ENCODE measurements around the gene TMEM238.

Gene TMEM238

DNA sequence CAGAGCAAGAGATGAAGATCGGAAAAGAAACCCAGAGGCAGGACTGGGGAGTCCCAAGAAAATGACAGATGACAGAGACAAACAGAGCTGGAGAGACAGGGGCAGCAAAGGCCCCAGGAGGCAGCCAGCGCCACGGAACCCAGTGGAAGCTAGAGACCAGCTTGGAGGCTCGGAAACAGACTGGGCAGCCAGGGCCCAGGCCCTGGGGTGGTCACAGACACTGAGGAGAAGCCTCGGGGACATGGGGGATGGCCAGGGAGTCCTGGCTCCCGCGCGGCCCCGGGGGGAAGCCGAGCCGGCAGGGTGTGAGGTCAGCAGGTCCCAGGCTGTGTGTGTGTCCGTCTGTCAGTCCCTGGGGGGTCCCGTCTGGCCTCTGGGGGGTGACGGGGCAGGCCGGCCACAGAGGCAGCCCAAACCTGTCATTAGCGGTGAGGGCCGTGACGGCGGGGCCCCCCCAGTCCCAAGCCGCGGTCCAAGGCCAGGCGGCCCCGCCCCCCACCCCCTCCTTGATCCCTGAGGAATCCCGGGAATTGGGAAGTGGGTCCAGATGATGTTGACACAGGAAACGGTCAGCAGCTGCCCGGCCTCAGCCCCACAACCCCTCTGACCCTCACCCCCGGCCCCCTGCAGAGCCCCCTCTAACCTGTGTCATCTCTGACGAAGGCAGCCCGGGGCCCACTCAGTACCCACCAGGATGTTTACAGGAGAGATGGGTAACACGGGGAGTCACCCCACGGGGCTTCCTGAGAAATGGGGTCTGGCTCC is 9.9 kb downstream of the TMEM238 start:
- Histone ChIP-seq H3K27ac (ENCODE audit: low read depth, low read length) (no peak overlapping the region; the same call in 1 of the 2 replicates), H3K4me1 (ENCODE audit: control insufficient read depth, insufficient read depth, low read length) (peaks cover 52% of the 10 kb centered on the region), H3K9me3 (ENCODE audit: control insufficient read depth, insufficient read depth, low read depth, low read length) (no peaks in the 10 kb centered on the region), H3K27me3 (ENCODE audit: control insufficient read depth, insufficient read depth, low read length) (peaks cover 49% of the 10 kb centered on the region), H3K4me3 (ENCODE audit: low read depth, low read length) (peak overlapping the region; percentile 42), H3K36me3 (ENCODE audit: control insufficient read depth, insufficient read depth, low read length) (no peaks in the 10 kb centered on the region), H3K9ac (ENCODE audit: low read length) (peak overlapping the region; percentile 47)

DNA sequence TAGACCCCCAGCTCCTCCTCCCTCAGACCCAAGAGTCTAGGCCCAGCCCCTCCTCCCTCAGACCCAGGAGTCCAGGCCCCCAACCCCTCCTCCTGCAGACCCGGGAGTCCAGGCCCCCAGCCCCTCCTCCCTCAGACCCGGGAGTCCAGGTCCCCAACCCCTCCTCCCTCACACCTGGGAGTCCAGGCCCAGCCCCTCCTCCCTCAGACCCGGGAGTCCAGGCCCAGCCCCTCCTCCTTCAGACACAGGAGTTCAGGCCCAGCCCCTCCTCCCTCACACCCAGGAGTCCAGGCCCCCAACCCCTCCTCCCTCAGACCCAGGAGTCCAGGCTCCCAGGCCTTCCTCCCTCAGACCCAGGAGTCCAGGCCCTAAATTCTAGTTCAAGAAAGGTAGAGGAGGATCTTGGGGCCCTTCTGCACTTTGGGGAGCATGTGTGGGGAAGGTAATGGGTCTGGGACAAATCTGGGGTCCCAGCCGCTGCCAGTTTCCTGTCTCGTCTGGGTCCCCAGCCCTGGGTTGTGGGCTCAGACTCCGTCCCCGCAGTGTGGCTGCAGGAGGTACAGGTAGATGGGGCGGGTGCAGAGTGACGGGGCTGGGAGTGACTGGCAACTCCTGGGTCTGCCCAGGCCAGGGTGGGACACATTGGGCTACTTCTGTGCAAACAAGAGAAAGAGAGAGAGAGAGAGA is 10.6 kb downstream of the TMEM238 start:
- Histone ChIP-seq H3K36me3 (ENCODE audit: control insufficient read depth, insufficient read depth, low read length) (no peaks in the 10 kb centered on the region), H3K4me3 (ENCODE audit: low read depth, low read length) (no peak overlapping the region), H3K27ac (ENCODE audit: low read depth, low read length) (no peak overlapping the region), H3K9ac (ENCODE audit: low read length) (peak overlapping the region; percentile 47), H3K9me3 (ENCODE audit: control insufficient read depth, insufficient read depth, low read depth, low read length) (no peaks in the 10 kb centered on the region), H3K4me1 (ENCODE audit: control insufficient read depth, insufficient read depth, low read length) (peaks cover 58% of the 10 kb centered on the region), H3K27me3 (ENCODE audit: control insufficient read depth, insufficient read depth, low read length) (peaks cover 48% of the 10 kb centered on the region)

DNA sequence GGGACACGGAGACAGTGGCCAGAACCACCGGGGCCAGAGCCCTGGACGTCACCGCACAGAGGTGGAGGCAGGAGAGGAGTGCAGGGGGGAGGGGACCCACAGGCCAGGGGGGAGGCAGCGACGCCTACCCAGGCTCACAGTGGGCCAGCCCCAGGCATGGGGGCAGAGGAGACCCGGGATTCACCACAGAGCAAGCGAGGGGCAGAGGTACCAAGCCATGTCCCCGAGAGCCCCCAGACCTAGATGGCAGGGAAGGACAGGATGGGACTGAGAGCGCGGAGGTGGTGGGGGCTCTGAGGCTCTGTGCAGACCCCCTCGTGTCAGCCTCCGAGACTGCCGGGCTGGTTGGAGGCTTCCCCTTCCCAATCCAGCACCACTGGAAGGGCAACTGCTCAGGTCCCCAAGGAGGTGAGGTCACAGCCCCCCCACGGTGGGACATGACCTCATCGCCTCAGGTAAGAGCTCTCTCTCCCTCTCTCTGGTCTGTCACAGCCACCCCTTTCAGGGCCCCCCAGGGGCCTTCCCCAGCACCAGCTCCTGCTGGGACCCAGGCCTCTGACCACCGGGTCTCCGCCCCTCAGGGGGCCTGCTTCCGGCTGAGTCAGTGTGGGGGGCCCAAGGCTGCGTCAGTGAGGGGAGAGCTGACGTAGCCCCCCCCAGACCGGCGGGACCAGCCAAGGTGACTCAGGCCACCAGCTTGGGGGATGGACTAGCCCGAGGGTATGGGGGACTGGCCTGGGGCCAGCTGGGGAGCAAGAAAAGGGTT is 11.6 kb downstream of the TMEM238 start:
- Histone ChIP-seq H3K4me3 (ENCODE audit: low read depth, low read length) (no peak overlapping the region; the same call in 1 of the 2 replicates), H3K36me3 (ENCODE audit: control insufficient read depth, insufficient read depth, low read length) (no peaks in the 10 kb centered on the region), H3K4me1 (ENCODE audit: control insufficient read depth, insufficient read depth, low read length) (peaks cover 53% of the 10 kb centered on the region), H3K9ac (ENCODE audit: low read length) (no peak overlapping the region), H3K27me3 (ENCODE audit: control insufficient read depth, insufficient read depth, low read length) (peaks cover 49% of the 10 kb centered on the region), H3K9me3 (ENCODE audit: control insufficient read depth, insufficient read depth, low read depth, low read length) (no peaks in the 10 kb centered on the region), H3K27ac (ENCODE audit: low read depth, low read length) (no peak overlapping the region)

DNA sequence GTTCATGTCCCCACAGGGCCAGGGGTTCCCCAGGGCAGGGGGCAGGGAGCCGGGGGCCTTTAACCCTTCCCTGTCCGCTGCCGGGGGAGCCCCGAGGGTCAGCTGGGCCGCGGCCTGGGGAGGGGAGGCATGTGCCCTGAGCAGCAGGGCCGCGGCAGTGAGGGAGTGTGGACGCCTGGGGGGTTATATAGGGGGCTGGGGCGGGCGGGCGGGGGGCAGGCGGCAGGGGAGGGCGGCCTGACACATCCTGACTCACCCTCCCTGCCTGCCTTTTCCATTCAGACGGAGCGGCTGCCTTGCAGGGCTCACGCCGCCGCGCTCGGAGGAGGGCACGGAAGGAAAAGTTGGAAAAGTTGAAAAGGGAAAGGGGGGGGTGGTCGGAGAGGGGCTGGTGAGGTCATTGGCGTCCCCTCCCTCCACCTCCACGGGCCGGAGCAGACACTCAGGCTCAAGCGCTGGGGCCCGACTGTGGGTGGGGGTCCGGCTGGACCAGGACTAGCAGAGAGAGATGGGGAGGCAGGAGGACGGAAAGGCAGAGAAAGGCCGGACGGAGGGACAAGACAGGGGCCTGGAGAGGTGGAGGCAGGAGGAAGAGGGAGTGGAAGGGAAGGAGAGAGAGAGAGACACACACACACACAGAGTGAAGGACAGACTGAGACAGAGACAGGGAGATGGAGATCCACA is 13.6 kb downstream of the TMEM238 start, which contains the start of gene IL11:
IL11 (minus strand) TSS at position 159 of the 684 bp plus-strand sequence; CDS start at position 6, 153 bp downstream.
- H3K27me3 ChIP-seq (ENCODE audit: control insufficient read depth, insufficient read depth, low read length): peaks cover 47% of the 10 kb centered on the region
- no peaks in the 10 kb centered on the region for H3K9me3 ChIP-seq (ENCODE audit: control insufficient read depth, insufficient read depth, low read depth, low read length)
- H3K4me3 ChIP-seq (ENCODE audit: low read depth, low read length): peak within 1 kb of the TSS; percentile 71
- peak within 1 kb of the TSS; percentile 38 for H3K9ac ChIP-seq (ENCODE audit: low read length)
- H3K36me3 ChIP-seq (ENCODE audit: control insufficient read depth, insufficient read depth, low read length): no peaks in the 10 kb centered on the region
- H3K27ac ChIP-seq (ENCODE audit: low read depth, low read length): no peak within 1 kb of the TSS
- peaks cover 38% of the 10 kb centered on the region for H3K4me1 ChIP-seq (ENCODE audit: control insufficient read depth, insufficient read depth, low read length)

DNA sequence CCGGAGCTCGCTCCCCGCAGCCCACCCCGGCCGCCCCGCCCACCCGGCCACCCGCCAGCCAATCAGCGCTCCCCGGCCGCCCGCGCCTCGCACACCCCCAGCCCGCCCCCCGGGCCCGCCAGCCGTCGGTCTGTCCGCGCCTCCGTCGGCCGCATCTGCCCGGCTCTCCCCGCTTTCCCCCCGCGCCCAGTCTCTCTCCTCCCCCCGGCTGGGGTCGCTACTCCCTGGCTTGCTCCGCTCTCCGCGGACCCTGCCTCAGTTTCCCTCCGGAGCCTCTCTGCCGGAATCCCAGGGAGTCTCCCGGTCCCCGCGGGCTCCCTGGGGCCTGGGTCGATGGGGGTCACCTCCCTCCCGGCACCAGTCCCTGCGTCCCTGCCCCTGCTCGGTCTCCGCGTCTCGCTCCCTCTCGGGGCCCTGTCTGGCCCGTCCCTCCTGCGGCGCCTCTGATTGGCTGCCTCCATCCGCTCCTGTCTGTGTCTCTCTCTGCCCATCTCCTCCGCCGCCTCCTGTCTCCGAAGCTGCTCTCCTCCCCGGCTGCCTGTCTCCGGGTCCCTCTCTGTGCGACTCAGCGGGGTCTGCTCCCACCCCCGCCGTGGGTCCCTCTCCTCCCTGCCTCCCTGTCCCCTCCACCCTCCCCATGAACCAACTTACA is 14.3 kb downstream of the TMEM238 start:
- H3K4me3 ChIP-seq (ENCODE audit: low read depth, low read length): peak overlapping the region; percentile 71
- no peaks in the 10 kb centered on the region for H3K36me3 ChIP-seq (ENCODE audit: control insufficient read depth, insufficient read depth, low read length)
- H3K27me3 ChIP-seq (ENCODE audit: control insufficient read depth, insufficient read depth, low read length): peaks cover 44% of the 10 kb centered on the region
- no peaks in the 10 kb centered on the region for H3K9me3 ChIP-seq (ENCODE audit: control insufficient read depth, insufficient read depth, low read depth, low read length)
- no peak overlapping the region for H3K27ac ChIP-seq (ENCODE audit: low read depth, low read length)
- H3K9ac ChIP-seq (ENCODE audit: low read length): peak overlapping the region; percentile 32
- peaks cover 36% of the 10 kb centered on the region for H3K4me1 ChIP-seq (ENCODE audit: control insufficient read depth, insufficient read depth, low read length)

DNA sequence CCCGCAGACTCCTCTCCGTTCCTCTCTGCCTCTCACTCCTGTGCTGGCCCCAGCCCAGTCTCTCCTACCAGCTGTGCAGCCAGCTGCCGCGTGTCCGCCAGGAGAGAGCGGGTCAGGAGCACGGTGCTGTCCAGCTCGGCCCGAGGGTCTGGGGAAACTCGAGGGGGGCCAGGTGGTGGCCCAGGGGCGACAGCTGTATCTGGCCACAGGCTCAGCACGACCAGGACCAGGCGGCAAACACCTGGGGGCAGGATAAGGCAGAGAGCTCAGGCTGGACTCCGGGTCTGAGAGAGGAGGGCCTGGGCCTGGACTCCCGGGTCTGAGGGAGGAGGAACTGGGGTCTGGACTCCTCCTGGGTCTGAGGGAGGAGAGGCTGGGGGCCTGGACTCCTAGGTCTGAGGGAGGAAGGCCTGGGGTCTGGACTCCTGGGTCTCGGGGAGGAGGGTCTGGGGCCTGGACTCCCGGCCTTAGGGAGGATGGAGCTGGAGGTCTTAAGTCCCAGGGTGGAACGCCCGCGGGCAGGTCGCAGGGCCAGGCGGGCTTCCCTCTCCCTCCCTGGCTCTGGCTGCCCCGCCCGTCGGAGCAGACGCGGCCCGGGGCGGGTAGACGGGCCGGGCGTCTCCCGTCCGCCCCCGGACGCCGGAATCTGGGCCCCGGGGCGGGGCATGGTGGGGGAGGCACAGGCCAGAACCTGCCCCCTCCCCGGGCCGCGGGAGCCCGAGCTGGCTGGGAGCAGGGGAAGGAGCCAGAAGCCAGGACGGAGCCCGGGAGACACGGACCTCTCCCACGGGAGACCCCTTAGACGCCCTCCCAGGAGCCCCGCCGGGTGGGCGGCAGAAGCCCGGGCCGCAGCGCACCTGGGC is 15.2 kb downstream of the TMEM238 start:
- H3K9ac ChIP-seq (ENCODE audit: low read length): no peak overlapping the region
- peak overlapping the region; percentile 54 for H3K4me3 ChIP-seq (ENCODE audit: low read depth, low read length)
- peaks cover 44% of the 10 kb centered on the region for H3K27me3 ChIP-seq (ENCODE audit: control insufficient read depth, insufficient read depth, low read length)
- H3K27ac ChIP-seq (ENCODE audit: low read depth, low read length): no peak overlapping the region
- H3K4me1 ChIP-seq (ENCODE audit: control insufficient read depth, insufficient read depth, low read length): peaks cover 33% of the 10 kb centered on the region
- no peaks in the 10 kb centered on the region for H3K36me3 ChIP-seq (ENCODE audit: control insufficient read depth, insufficient read depth, low read length)
- H3K9me3 ChIP-seq (ENCODE audit: control insufficient read depth, insufficient read depth, low read depth, low read length): no peaks in the 10 kb centered on the region

DNA sequence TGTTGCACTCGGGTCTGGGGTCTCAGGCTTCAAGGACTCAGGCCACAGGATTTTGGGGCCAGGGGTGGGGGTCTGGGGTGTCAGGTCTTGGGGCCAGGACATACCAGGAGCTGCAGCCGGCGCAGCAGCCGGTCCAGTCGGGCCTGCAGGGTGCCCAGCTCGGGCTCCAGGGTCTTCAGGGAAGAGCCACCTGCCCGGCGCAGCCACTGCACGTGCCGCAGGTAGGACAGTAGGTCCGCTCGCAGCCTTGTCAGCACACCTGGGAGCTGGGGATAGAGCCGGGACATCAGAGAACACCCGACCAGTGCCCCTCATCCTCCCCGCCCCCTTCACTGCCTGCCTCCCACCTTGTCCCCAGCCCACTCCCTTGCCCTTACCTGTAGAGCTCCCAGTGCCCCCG is 16.0 kb downstream of the TMEM238 start:
- Histone ChIP-seq H3K27ac (ENCODE audit: low read depth, low read length) (no peak overlapping the region), H3K9ac (ENCODE audit: low read length) (no peak overlapping the region), H3K9me3 (ENCODE audit: control insufficient read depth, insufficient read depth, low read depth, low read length) (no peaks in the 10 kb centered on the region), H3K4me3 (ENCODE audit: low read depth, low read length) (no peak overlapping the region), H3K27me3 (ENCODE audit: control insufficient read depth, insufficient read depth, low read length) (peaks cover 44% of the 10 kb centered on the region), H3K36me3 (ENCODE audit: control insufficient read depth, insufficient read depth, low read length) (no peaks in the 10 kb centered on the region), H3K4me1 (ENCODE audit: control insufficient read depth, insufficient read depth, low read length) (peaks cover 29% of the 10 kb centered on the region)

DNA sequence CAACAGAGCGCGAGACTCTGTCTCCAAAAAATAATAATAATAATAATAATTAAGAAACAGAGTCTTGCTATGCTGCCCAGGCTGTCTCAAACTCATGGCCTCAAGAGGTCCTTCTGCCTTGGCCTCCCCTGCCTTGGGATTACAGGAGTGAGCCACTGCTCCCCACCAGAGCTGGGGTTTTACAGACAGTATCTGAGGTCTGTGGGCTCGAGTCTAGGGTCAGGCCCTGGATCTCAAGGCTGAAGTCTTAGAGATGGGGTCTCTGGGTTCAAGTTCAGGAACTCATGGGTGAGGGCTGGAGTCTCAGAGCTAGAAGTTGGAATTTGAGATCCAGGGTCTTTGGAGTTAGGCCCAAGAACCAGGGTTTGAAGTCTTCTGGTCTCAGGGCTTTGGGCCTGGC is 17.3 kb downstream of the TMEM238 start:
- H3K9me3 ChIP-seq (ENCODE audit: control insufficient read depth, insufficient read depth, low read depth, low read length): no peaks in the 10 kb centered on the region
- H3K27me3 ChIP-seq (ENCODE audit: control insufficient read depth, insufficient read depth, low read length): peaks cover 36% of the 10 kb centered on the region
- H3K4me1 ChIP-seq (ENCODE audit: control insufficient read depth, insufficient read depth, low read length): peaks cover 27% of the 10 kb centered on the region
- H3K36me3 ChIP-seq (ENCODE audit: control insufficient read depth, insufficient read depth, low read length): no peaks in the 10 kb centered on the region
- H3K9ac ChIP-seq (ENCODE audit: low read length): no peak overlapping the region
- H3K4me3 ChIP-seq (ENCODE audit: low read depth, low read length): no peak overlapping the region
- no peak overlapping the region for H3K27ac ChIP-seq (ENCODE audit: low read depth, low read length)

DNA sequence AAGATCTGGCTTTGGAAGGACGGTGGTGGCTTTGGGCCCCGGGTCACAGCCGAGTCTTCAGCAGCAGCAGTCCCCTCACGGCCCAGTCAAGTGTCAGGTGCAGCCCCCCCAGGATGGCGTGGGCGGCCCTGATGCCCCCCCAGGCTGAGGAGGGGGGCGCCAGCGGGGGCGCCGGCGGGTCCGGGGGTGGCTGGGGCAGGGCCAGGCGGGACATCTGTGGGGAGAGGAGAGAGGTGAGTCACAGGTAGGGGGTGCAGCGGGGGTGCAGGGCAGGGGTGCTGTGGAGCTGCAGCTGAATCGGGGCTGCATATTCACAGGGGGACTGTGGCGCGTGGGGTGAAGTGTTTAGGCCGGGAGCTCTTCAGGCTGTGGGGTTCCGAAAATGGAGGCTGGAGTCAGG is 18.1 kb downstream of the TMEM238 start:
- no peaks in the 10 kb centered on the region for H3K36me3 ChIP-seq (ENCODE audit: control insufficient read depth, insufficient read depth, low read length)
- H3K4me1 ChIP-seq (ENCODE audit: control insufficient read depth, insufficient read depth, low read length): peaks cover 25% of the 10 kb centered on the region
- H3K27me3 ChIP-seq (ENCODE audit: control insufficient read depth, insufficient read depth, low read length): peaks cover 28% of the 10 kb centered on the region
- no peak overlapping the region for H3K9ac ChIP-seq (ENCODE audit: low read length)
- H3K9me3 ChIP-seq (ENCODE audit: control insufficient read depth, insufficient read depth, low read depth, low read length): no peaks in the 10 kb centered on the region
- H3K4me3 ChIP-seq (ENCODE audit: low read depth, low read length): no peak overlapping the region
- H3K27ac ChIP-seq (ENCODE audit: low read depth, low read length): no peak overlapping the region

Data from HUES6 (cell line).